HUES48 (cell line): ENCODE results near the gene TENT5C.

ENCODE experiments used
- H3K27ac ChIP-seq: one replicate; pipeline ENCODE4 v1.7.0; 2013; ENCODE audit warnings: low read depth, low read length, inconsistent platforms
- H3K27me3 ChIP-seq: 2 replicates; pipeline ENCODE4 v1.6.1; 2013; ENCODE audit warnings: mild to moderate bottlenecking, low read length; ENCODE audit not compliant: control insufficient read depth, insufficient read depth
- H3K36me3 ChIP-seq: 2 replicates; pipeline ENCODE4 v1.6.1; 2013; ENCODE audit warnings: low read length; ENCODE audit not compliant: control insufficient read depth, insufficient read depth
- H3K4me1 ChIP-seq: 2 replicates; pipeline ENCODE4 v1.6.1; 2013; ENCODE audit warnings: mild to moderate bottlenecking, low read length; ENCODE audit not compliant: control insufficient read depth, insufficient read depth
- H3K4me3 ChIP-seq: 2 replicates; pipeline ENCODE4 v1.5.1; 2013; ENCODE audit warnings: mild to moderate bottlenecking, low read depth, low read length
- H3K9ac ChIP-seq: 2 replicates; pipeline ENCODE4 v1.6.1; 2013; ENCODE audit warnings: mild to moderate bottlenecking, low read depth, low read length, moderate library complexity
- H3K9me3 ChIP-seq: 2 replicates; pipeline ENCODE4 v1.6.1; 2013; ENCODE audit warnings: low read length; ENCODE audit not compliant: control insufficient read depth, insufficient read depth

TENT5C gene

DNA sequence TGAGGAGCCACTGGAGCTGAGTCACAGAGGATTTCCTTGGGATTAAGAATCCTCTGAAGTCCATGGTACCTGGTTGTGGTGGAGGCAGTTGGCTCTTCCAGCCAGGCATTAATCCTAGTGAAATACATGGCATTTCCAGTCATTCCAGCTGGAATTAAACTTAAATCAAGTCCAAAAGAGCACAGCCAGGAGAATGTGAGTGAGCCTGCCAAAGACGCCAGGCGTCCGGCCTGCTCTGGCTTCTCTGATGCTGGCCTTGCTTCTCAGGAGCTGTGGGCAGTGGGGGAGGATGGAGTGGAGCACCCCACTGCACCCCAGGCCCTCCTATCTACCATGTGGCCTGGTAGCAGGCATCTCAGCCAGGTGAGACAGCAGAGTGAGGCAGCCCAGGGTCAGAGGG is 23.4 kb upstream of the TENT5C start:
- Histone ChIP-seq H3K27ac (no peak overlapping the region), H3K4me3 (no peak overlapping the region), H3K4me1 (no peaks in the 10 kb centered on the region), H3K36me3 (no peaks in the 10 kb centered on the region), H3K27me3 (no peaks in the 10 kb centered on the region), H3K9ac (no peak overlapping the region), H3K9me3 (no peaks in the 10 kb centered on the region)

DNA sequence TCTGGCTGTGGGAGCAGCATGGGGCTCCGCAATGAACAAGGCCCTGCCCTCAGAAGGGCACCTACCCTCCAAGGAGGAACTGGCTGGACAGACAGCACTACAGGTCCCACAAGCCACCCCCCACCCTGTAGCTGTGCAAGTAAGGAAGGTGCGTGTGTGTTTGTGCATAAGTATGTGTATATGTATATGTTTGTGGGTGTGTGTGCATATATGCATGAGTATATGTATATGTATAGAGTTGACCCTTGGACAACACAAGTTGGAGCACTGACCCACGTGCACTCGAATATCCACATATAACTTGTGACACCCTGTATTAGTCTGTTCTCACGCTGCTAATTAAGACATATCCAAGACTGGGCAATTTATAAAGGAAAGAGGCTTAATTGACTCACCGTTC is 22.6 kb upstream of the TENT5C start:
- Histone ChIP-seq H3K27ac (no peak overlapping the region), H3K4me1 (no peaks in the 10 kb centered on the region), H3K27me3 (no peaks in the 10 kb centered on the region)

DNA sequence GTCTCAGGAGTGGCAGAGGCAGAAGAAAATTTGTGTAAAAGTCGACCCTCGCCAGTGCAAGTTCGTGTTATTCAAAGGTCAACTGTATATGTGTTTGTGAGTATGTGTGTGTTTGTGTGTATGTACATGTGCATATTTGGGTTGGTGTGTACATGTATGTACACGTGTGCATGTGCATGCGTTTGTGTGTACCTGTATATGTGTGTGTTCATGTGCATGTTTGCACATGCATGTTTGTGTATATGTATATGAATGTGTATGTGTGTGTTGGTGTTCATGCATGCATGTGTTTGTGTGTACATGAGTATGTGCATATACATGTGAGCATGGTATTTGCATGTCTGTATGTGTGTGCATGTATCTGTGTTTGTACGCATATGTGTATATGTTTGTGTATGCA is 21.7 kb upstream of the TENT5C start:
- H3K4me1 ChIP-seq: no peaks in the 10 kb centered on the region
- no peaks in the 10 kb centered on the region for H3K36me3 ChIP-seq
- H3K9ac ChIP-seq: no peak overlapping the region
- H3K27me3 ChIP-seq: no peaks in the 10 kb centered on the region
- H3K27ac ChIP-seq: no peak overlapping the region
- no peaks in the 10 kb centered on the region for H3K9me3 ChIP-seq
- no peak overlapping the region for H3K4me3 ChIP-seq

More for the DNA sequence above, 22.6 kb upstream of the TENT5C start:
- Histone ChIP-seq H3K36me3 (no peaks in the 10 kb centered on the region), H3K9me3 (no peaks in the 10 kb centered on the region), H3K9ac (no peak overlapping the region), H3K4me3 (no peak overlapping the region)

DNA sequence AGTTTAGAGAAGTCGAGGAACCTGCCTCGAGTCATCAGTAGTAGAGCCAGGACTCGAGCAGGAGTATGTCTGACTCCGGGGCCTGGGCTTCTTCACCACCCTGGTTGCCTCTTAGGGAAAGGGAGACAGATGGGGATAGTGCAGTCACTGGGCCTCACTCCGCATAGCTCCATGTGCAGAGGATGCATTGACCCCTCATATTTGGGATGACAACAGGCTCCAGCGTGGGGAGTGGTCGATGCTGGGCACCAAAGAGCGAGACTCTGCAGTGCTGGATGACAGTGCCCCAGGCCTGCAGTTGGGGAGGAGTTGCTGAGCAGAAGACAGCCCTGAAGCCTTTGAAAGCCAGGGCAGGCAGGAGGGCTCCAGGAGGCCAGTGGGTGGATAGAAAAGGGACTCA is 20.8 kb upstream of the TENT5C start:
- no peak overlapping the region for H3K4me3 ChIP-seq
- no peaks in the 10 kb centered on the region for H3K27me3 ChIP-seq
- H3K27ac ChIP-seq: no peak overlapping the region
- H3K9ac ChIP-seq: no peak overlapping the region
- H3K36me3 ChIP-seq: no peaks in the 10 kb centered on the region
- H3K9me3 ChIP-seq: no peaks in the 10 kb centered on the region
- H3K4me1 ChIP-seq: no peaks in the 10 kb centered on the region

DNA sequence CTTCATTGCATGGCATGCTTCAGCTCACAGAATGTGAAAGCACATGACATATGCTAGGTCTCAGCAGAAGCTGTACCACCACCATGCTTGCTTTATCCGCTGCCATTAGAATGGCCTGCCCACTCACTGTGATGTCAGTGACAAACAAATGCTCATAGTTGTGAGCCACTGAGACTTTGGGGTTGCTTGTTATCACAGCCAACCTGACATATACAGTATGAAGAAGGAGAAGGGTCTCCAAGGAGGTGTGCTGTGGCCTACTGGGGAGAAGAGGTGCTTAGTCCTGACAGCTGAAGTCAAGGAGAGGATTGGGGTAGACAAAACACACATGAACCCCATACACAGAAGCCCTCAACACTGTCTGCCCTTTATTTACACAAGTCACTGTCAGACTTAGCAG is 19.5 kb upstream of the TENT5C start:
- Histone ChIP-seq H3K4me1 (no peaks in the 10 kb centered on the region), H3K4me3 (no peak overlapping the region), H3K9ac (no peak overlapping the region), H3K27me3 (no peaks in the 10 kb centered on the region), H3K36me3 (no peaks in the 10 kb centered on the region), H3K9me3 (no peaks in the 10 kb centered on the region), H3K27ac (no peak overlapping the region)

DNA sequence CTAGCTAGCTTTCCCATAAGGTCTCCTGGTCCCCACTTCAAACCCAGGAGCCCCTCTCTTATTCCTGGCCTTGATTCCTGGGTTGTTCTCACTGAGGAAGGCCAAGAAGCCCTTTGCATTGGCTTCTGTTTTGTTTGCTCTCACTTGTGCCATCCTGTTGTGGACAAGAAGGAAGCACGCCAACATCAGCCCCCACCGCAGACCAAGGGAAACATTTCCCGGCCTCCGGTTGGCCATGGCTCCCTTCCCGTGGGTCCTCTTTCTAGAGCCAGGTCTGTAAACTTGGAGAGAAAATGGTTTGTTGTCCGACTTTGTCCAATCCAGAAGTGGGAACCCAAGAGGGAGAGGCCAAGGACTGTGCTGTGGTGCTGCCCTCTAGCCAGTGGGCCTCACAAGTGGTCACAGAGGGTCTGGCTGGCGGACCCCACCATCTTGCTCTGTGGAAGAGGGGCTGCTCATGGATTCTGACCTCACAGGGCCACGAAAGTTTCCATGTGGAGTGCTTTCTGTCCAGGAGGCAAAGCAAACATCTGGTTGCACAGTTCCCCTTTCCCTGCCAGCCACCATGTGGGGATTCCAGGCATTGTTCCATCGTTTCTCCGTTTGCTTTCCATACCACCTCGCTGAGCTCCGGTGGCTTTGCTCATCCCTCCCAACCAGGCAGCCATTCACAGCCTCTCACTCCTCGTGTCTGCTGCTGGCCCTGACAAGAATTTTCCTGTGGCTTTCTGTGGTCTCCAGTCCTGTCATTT is 18.9 kb upstream of the TENT5C start:
- Histone ChIP-seq H3K36me3 (no peaks in the 10 kb centered on the region), H3K9ac (no peak overlapping the region), H3K27me3 (no peaks in the 10 kb centered on the region), H3K4me3 (no peak overlapping the region), H3K9me3 (no peaks in the 10 kb centered on the region), H3K27ac (no peak overlapping the region), H3K4me1 (no peaks in the 10 kb centered on the region)

DNA sequence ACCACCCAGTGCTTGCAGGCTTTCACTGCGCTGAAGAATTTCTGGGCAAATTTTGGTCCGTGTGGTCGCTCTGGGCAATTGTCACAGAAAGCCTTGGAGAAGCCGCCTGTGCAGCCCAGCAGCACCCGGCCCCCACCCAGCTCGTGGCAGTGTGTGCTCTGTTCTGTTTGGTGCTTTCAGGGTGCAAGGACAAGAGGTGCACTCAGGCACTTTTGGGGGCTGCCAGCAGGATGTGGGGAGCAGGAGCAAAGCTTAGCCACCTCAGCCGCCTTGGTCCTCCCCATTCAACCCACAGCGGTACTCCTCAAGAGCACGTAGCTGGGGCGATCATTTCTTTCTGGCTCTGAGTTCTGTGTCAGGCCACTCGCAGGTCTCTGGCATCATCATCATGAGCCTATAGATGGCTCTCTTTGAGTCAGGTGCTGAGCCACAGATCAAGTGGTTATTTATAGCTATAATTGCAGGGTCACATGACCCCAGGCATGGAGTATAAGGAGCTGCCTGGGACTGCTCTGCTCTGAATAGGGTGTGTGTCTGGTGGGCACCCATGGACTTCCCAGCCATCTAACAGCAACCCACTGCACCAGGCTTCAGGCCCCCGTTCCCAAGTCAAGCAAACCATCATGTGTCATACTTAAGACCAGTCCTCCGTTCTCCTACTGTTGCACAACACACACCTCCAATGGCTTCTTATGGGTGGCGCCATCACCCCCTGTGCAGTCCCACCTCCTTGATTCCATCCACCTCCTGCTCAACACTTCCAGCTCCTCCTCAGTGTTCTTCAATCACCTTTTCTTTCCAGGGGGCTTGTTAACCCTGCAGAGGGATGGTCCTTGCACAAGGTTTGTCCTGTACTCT is 18.1 kb upstream of the TENT5C start:
- no peak overlapping the region for H3K4me3 ChIP-seq
- no peaks in the 10 kb centered on the region for H3K9me3 ChIP-seq
- no peaks in the 10 kb centered on the region for H3K27me3 ChIP-seq

DNA sequence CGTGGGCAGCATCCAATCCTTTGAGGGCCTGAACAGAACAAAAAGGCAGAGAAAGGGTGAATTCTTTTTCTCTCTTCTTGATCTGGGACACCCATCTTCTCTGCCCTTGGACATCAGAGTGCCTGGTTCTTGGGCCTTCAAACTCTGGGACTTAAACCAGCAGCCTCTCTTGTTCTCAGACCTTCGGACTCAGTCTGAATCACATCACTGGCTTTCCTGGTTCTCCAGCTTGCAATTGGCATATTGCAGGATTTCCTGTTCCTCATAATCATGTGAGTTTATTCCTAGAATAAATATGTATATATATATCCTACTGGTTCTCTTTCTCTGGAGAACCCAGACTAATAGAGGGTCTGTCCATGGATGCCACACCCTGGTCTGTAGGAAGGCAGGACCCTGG is 16.3 kb upstream of the TENT5C start:
- Histone ChIP-seq H3K27me3 (no peaks in the 10 kb centered on the region), H3K36me3 (no peaks in the 10 kb centered on the region), H3K9me3 (no peaks in the 10 kb centered on the region), H3K4me1 (no peaks in the 10 kb centered on the region), H3K27ac (no peak overlapping the region), H3K9ac (no peak overlapping the region), H3K4me3 (no peak overlapping the region)

More for the DNA sequence above, 18.1 kb upstream of the TENT5C start:
- Histone ChIP-seq H3K4me1 (no peaks in the 10 kb centered on the region), H3K36me3 (no peaks in the 10 kb centered on the region), H3K27ac (no peak overlapping the region), H3K9ac (no peak overlapping the region)

DNA sequence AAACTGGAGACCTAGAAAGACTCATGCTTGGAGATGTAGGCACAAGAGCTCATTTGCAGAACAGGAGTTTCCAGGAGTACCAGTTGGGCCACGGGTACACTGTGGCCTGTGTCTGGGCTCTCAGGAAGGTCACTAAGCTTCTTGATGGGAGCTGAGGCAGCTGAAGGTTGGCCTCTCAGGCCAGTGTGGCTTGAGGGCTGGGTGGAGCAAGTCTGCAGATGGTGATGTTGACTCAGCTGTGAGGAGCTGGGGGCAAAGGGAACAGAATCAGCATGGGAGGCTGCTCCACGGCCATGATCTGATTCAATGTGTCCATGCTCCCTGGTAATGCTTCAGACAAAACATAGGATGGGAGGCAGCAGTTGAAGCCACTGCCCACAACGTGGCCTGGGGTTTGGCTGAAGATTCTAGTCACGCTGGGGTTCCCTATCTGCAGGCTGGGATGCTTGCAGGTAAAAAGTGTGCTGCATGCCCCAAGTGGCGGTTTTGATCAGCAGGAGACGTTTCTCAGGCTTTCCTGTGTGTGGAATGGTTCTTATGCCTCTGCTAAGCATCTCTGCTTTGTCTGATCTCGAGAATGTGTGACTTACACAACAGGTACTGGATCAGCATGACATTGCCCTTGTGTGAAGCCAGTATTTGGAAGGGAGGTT is 15.4 kb upstream of the TENT5C start:
- Histone ChIP-seq H3K4me1 (no peaks in the 10 kb centered on the region), H3K27me3 (no peaks in the 10 kb centered on the region), H3K9ac (no peak overlapping the region), H3K4me3 (no peak overlapping the region), H3K9me3 (no peaks in the 10 kb centered on the region), H3K36me3 (no peaks in the 10 kb centered on the region), H3K27ac (no peak overlapping the region)

DNA sequence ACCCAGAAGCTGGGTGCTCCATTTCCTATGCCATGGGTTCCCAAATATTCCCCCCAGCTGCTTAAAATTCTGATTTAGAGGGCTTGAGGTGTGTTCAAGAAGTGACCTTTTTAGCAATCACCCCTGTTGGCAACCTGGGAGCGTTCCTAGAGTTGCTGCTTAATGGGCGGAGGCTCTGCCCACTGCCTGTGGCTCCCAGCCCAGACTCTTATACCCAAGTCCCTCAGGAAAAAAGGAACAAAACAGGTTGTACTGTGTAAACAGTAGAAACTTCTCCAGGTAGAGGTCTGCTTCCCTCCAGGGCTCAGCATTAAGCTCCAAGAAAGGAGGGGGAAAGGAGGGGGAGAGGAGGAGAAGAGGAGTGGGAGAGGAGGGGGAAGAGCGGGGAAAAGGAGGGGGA is 14.6 kb upstream of the TENT5C start:
- no peaks in the 10 kb centered on the region for H3K27me3 ChIP-seq
- H3K9me3 ChIP-seq: no peaks in the 10 kb centered on the region
- no peaks in the 10 kb centered on the region for H3K4me1 ChIP-seq
- no peak overlapping the region for H3K9ac ChIP-seq
- H3K27ac ChIP-seq: no peak overlapping the region
- no peak overlapping the region for H3K4me3 ChIP-seq
- no peaks in the 10 kb centered on the region for H3K36me3 ChIP-seq

DNA sequence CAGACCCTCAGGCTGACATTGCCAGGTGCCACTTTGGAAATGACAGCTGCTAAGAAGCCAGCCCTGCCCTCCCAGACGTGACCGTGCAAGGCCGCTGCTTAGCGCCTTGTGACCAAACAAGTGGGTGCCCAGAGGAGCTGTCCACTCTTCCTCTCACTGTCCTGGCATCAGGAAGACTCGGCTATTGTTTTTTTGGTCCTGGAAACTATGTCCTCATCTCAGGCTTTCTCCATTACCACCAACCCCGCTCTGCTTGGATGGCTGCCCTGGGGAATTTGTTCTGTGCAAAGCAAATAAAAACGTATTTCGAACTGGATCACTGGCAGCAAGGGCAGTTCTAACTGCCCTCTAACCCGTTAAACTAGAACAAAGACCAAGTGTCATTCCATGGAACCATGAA is 13.7 kb upstream of the TENT5C start:
- Histone ChIP-seq H3K9ac (no peak overlapping the region), H3K27ac (no peak overlapping the region), H3K9me3 (no peaks in the 10 kb centered on the region), H3K27me3 (no peaks in the 10 kb centered on the region), H3K4me3 (no peak overlapping the region), H3K4me1 (no peaks in the 10 kb centered on the region), H3K36me3 (no peaks in the 10 kb centered on the region)
